Kidney epithelial cell (primary cell): Measurements from ENCODE around the gene OTULINL. TPM values are rescaled to one million over a fixed set of nuclear protein-coding genes. Genes with fewer than 3 reads are reported as not detected.

Source experiments
- DNase-seq: peaks from one replicate; pipeline ENCODE4 v3.0.0-alpha.2; 2010; ENCODE audit warnings: low read depth
- H3K27me3 ChIP-seq: 2 replicates; pipeline ENCODE4 v1.6.0; 2011; ENCODE audit warnings: low read length; ENCODE audit not compliant: control insufficient read depth, insufficient read depth
- H3K36me3 ChIP-seq: 2 replicates; pipeline ENCODE4 v1.5.1; 2011; ENCODE audit warnings: low read length; ENCODE audit not compliant: control insufficient read depth, insufficient read depth
- H3K4me3 ChIP-seq: 2 replicates; pipeline ENCODE4 v1.5.1; 2011; ENCODE audit warnings: low read depth, mild to moderate bottlenecking, control low read depth, low read length
- CTCF ChIP-seq: IDR thresholded peaks from 2 replicates; pipeline ENCODE4 v1.5.1; 2011; ENCODE audit warnings: mild to moderate bottlenecking, moderate library complexity, low read length, control low read depth, inconsistent platforms; ENCODE audit not compliant: insufficient read depth, poor library complexity, severe bottlenecking
- total RNA-seq: library from RNA; depleted of rRNA; stranded (reverse); fragments of >200 nt; gene quantifications from 2 replicates; pipeline ENCODE4 v1.2.3, GENCODE V29; 2015

Gene OTULINL
- total RNA-seq: 1.0 and 1.8 TPM in 2 replicates

GRCh38 chr5:14581106-14581890, at the start of gene OTULINL:
Gene OTULINL, plus strand, starts transcription at chr5:14581792. Its CDS starts 103 bp downstream, at chr5:14581895.
- no peak for TF ChIP-seq CTCF
- Histone ChIP-seq H3K36me3 (no peaks in the 10 kb centered on the region), H3K27me3 (peaks cover 15% of the 10 kb centered on the region), H3K4me3 (peak within 1 kb of the TSS; percentile 48)
- DNase-seq: no peak

GRCh38 chr5:14532180-14532579, 49.4 kb upstream of the OTULINL start:
- Histone ChIP-seq H3K4me3 (no peak overlapping the region), H3K36me3 (no peaks in the 10 kb centered on the region), H3K27me3 (no peaks in the 10 kb centered on the region)
- DNase-seq: no peak
- TF ChIP-seq CTCF: no peak

GRCh38 chr5:14534773-14535172, 46.8 kb upstream of the OTULINL start:
- DNase-seq: no peak
- no peak for TF ChIP-seq CTCF
- no peaks in the 10 kb centered on the region for H3K27me3 ChIP-seq
- no peaks in the 10 kb centered on the region for H3K36me3 ChIP-seq
- H3K4me3 ChIP-seq: no peak overlapping the region

GRCh38 chr5:14545308-14545707, 36.3 kb upstream of the OTULINL start:
- no peak for DNase-seq
- no peak overlapping the region for H3K4me3 ChIP-seq
- no peaks in the 10 kb centered on the region for H3K36me3 ChIP-seq
- peaks cover 9% of the 10 kb centered on the region for H3K27me3 ChIP-seq
- TF ChIP-seq CTCF: no peak

GRCh38 chr5:14545862-14546261, 35.7 kb upstream of the OTULINL start:
- no peak for TF ChIP-seq CTCF
- no peaks in the 10 kb centered on the region for H3K36me3 ChIP-seq
- DNase-seq: no peak
- no peak overlapping the region for H3K4me3 ChIP-seq
- peaks cover 9% of the 10 kb centered on the region for H3K27me3 ChIP-seq

GRCh38 chr5:14547666-14548065, 33.9 kb upstream of the OTULINL start:
- no peak for DNase-seq
- Histone ChIP-seq H3K36me3 (no peaks in the 10 kb centered on the region), H3K27me3 (peaks cover 6% of the 10 kb centered on the region), H3K4me3 (no peak overlapping the region)
- TF ChIP-seq CTCF: no peak
